HG03439 (cell line): ENCODE data around the gene MAIP1.

ENCODE experiments used
- ATAC-seq: cut with Tn5 transposase; IDR thresholded peaks from one replicate; pipeline ENCODE4 v1.9.1; 2021; ENCODE audit warnings: mild to moderate bottlenecking, moderate library complexity; ENCODE audit not compliant: unreplicated experiment

MAIP1 gene

DNA sequence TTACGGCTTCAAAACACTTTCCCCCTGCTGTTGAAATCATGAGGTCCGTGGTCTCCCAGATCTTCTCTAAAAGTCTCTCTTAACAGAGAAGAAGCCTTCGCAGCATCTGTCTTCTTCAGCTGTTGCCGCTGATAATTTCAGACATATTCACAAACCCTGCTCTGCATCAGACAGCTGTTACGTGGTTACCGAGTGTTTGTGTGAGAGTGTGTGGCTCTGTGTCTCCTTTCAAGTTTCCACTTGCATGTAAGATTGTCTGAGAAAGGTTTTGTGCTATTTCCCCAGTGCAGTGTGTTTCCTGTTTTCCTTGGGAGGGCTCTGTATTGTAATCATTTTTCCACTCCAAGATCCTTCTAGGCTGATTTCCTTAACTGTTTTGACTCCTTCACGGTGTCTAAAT lies 32.8 kb downstream of the MAIP1 start:
- ATAC-seq = no peak

DNA sequence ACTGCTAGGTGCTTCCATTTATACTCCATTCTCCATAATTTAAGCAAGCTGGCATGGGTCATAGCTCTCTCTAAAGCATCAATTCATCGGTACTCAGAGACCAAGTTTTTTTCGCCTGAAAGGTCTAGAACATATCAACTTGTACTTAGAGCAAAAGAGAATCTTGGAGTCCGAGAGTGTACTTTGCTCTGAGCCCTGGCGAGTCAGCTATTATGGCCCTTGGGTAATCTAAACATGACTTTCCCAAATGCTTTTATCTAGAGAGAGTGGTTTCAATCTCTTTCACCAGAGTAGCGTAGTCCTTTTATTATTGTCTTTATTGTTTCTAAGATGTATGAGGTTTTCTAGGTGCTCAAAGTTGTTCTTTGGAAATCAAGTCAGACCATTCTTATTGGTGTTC lies 34.4 kb downstream of the MAIP1 start:
- no peak for ATAC-seq

- ATAC-seq = no peak
Measured at GRCh38 chr2:199991691-199992090, 36.3 kb downstream of the MAIP1 start.

- no peak for ATAC-seq
Measured at GRCh38 chr2:199992296-199992695, 36.9 kb downstream of the MAIP1 start.

GRCh38 chr2:199994371-199994770 lies 39.0 kb downstream of the MAIP1 start:
- no peak for ATAC-seq

- no peak for ATAC-seq
Measured at GRCh38 chr2:199994896-199995295, 39.5 kb downstream of the MAIP1 start.

DNA sequence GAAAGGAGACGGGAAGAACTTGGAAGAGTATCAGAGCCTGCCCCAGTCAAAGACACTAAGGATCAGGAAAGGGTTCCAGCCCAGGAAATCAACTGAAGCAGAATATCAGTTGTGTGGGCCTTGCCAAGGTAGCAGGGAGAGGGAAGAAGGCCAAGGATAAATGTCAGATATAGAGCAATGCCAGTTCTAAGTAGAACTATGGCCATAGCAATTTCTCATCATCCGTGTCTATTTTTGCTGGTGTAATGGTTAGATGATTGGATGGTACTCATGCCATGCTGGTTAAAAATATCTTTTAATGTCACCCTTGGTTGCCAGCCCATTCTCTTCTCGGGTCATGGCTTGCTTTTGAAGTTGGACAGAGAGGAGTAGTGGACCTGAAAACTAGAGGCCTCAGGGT lies 41.9 kb downstream of the MAIP1 start:
- no peak for ATAC-seq

DNA sequence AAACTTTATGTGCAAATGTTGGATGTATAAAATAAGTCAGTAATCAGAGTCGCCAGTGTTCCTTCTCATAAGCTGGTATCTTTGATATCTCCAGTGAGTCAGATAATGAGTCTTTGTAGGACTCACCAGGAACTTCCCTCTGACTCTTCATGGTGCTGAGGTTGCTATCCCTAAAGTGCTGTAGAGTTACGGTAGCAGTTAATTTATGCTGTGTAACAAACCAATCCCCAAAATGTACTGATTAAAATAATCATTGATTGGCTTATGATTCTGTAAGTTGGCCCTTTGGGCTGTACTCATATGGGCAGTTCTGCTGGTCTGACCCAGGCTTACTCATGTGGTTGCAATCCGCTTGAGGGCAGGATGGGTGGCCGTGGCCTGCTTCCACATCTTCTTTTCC lies 43.8 kb downstream of the MAIP1 start:
- ATAC-seq = no peak

DNA sequence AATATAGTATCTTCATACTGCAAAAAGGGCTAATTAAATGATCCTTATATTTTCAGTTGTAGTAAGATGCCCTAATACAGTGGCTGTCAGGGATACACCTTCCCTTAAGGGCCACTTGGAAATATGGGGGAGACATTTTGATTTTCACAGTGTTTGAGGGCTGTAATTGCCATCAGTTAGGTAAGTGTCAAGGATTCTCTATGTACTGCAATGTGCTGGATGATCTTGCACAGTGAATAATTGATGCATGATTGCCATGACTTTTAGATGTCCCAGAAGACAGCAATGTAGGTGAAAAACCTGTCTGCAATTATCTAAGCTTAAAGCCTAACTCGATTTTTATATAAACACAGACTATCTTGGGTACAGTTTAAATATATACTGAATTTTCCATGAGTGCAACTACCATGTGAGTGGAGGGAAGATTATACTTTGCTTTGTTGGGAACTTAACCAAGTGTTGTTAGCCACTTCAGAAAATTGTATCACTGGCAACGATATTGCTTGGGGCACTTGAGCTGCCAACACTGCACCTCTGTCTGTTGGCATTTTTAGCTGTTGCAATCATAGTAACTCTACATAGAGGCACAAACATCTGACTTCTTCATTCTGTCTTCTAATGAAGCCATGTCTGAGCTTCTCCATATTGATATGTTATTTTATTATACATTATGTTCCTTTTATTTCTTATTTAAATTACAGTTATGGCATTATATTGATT lies 45.2 kb downstream of the MAIP1 start:
- no peak for ATAC-seq

GRCh38 chr2:200003444-200003843 lies 48.1 kb downstream of the MAIP1 start:
- no peak for ATAC-seq

DNA sequence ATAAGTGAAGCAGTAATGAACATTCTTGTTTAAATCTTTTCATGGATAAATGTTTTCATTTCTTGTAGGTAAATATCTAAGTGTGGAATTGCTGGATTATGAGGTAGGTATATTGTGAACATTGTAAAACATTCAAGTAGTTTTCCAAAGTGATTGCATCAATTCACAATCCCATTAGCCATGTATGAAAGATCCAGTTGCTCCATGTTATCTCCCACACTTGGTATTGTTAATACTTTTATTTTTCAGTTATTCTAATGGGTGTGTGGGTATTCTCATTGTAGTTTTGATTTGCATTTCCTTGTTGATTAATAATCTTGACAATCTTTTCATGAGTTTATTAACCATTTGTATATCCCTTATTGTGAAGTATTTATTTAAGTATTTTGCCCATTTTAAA lies 50.3 kb downstream of the MAIP1 start:
- ATAC-seq = no peak

- no peak for ATAC-seq
Measured at GRCh38 chr2:200007306-200007705, 51.9 kb downstream of the MAIP1 start.

- ATAC-seq = no peak
Measured at GRCh38 chr2:200012401-200012800, 57.0 kb downstream of the MAIP1 start.
